MCF 10A (cell line): ENCODE data around the gene MRO. TPM values are rescaled to one million over a fixed set of nuclear protein-coding genes. Genes with fewer than 3 reads are reported as not detected.

Experiments
- BruUV-seq: library from RNA; stranded (reverse); fragments of 400-500 nt; replicated peaks from 2 replicates; lab custom pipeline; 2021; lab: Mats Ljungman, UMichigan
- CTCF ChIA-PET: fragments of 300-600 bp; sonication (Branson Sonifier 250); formaldehyde crosslinking; extraction: SDS; loops from one replicate; lab custom pipeline; 2021; ENCODE audit warnings: antibody characterized with exemption, inconsistent platforms; lab: Yijun Ruan, JAX
- POLR2A ChIA-PET: fragments of 300-600, 350-650 bp; sonication (Branson Sonifier 250); formaldehyde crosslinking; extraction: SDS; loops from one replicate; lab custom pipeline; 2020; ENCODE audit warnings: antibody characterized with exemption, inconsistent platforms; lab: Yijun Ruan, JAX
- DNase-seq: peaks from one replicate; pipeline ENCODE4 v3.0.0-alpha.2; 2018; ENCODE audit not compliant: unreplicated experiment
- H3K27ac Mint-ChIP-seq: one replicate; pipeline ENCODE4 v1.8.0; 2022; ENCODE audit warnings: mild to moderate bottlenecking, low read depth, mixed read lengths; ENCODE audit not compliant: unreplicated experiment
- H3K27me3 Mint-ChIP-seq: one replicate; pipeline ENCODE4 v1.8.0; 2022; ENCODE audit warnings: mixed read lengths; ENCODE audit not compliant: insufficient read depth, unreplicated experiment
- H3K36me3 Mint-ChIP-seq: one replicate; pipeline ENCODE4 v1.8.0; 2022; ENCODE audit warnings: mild to moderate bottlenecking, moderate library complexity, mixed read lengths; ENCODE audit not compliant: insufficient read depth, unreplicated experiment
- H3K4me1 Mint-ChIP-seq: one replicate; pipeline ENCODE4 v1.8.0; 2022; ENCODE audit warnings: mixed read lengths; ENCODE audit not compliant: insufficient read depth, unreplicated experiment
- H3K4me3 Mint-ChIP-seq: one replicate; pipeline ENCODE4 v1.8.0; 2022; ENCODE audit warnings: mild to moderate bottlenecking, moderate library complexity, mixed read lengths; ENCODE audit not compliant: unreplicated experiment
- H3K9me3 Mint-ChIP-seq: one replicate; pipeline ENCODE4 v1.8.0; 2022; ENCODE audit warnings: mixed read lengths; ENCODE audit not compliant: unreplicated experiment
- CTCF ChIP-seq: fragments of 200-600 bp; IDR thresholded peaks from one replicate; pipeline ENCODE4 v1.8.0; 2022; ENCODE audit warnings: antibody characterized with exemption, mild to moderate bottlenecking; ENCODE audit not compliant: unreplicated experiment
- intact Hi-C: fragments of 100-400 bp; cut with micrococcal nuclease; formaldehyde crosslinking; loops from 2 replicates; pipeline ENCODE4 v1.14.1; 2022
- total RNA-seq: library from RNA; stranded (reverse); gene quantifications from 2 replicates; pipeline ENCODE4 v1.2.3, GENCODE V29; 2022

MRO gene
- total RNA-seq, 1 experiment from 2014 or later: not detected

GRCh38 chr18:50863840-50864375 is 44.1 kb upstream of the MRO start:
- no peak for TF ChIP-seq CTCF
- Mint-ChIP-seq H3K9me3 (no peaks in the 10 kb centered on the region), H3K27ac (no peak overlapping the region), H3K4me3 (no peak overlapping the region), H3K4me1 (no peaks in the 10 kb centered on the region), H3K27me3 (no peaks in the 10 kb centered on the region), H3K36me3 (no peaks in the 10 kb centered on the region)
- no peak for DNase-seq
- ChIA-PET CTCF (interaction anchor here (1.2 kb wide), 1 partner anchor 43 kb away, joined by 6 read pairs; the partner anchor contains the start of gene MRO), POLR2A (interaction anchor here (0.6 to 0.8 kb wide), 3 partner anchors 14 to 120 kb away, joined by 3 to 4 read pairs (median 4); no protein-coding TSS in a partner anchor)
- BruUV-seq: no TSS peak
- intact Hi-C loops: no loop called here

GRCh38 chr18:50862401-50862800 is 42.6 kb upstream of the MRO start:
- Mint-ChIP-seq H3K4me1 (peaks cover 5% of the 10 kb centered on the region), H3K36me3 (no peaks in the 10 kb centered on the region), H3K9me3 (no peaks in the 10 kb centered on the region), H3K27me3 (no peaks in the 10 kb centered on the region), H3K4me3 (no peak overlapping the region), H3K27ac (no peak overlapping the region)
- TF ChIP-seq CTCF: no peak
- no TSS peak for BruUV-seq
- ChIA-PET POLR2A (no interaction called here), CTCF (interaction anchor here (0.6 kb wide), 1 partner anchor 353 kb away, joined by 3 read pairs; no protein-coding TSS in a partner anchor)
- DNase-seq: no peak
- intact Hi-C loops: no loop called here

GRCh38 chr18:50861617-50862016 is 41.8 kb upstream of the MRO start:
- POLR2A ChIA-PET: no interaction called here
- Mint-ChIP-seq H3K4me1 (peaks cover 7% of the 10 kb centered on the region), H3K4me3 (no peak overlapping the region), H3K27me3 (no peaks in the 10 kb centered on the region), H3K36me3 (no peaks in the 10 kb centered on the region), H3K9me3 (no peaks in the 10 kb centered on the region), H3K27ac (no peak overlapping the region)
- no peak for DNase-seq
- TF ChIP-seq CTCF: no peak
- CTCF ChIA-PET: interaction anchor here (0.6 to 1.6 kb wide), 2 partner anchors 41 to 353 kb away, joined by 3 to 4 read pairs; no protein-coding TSS in a partner anchor
- no TSS peak for BruUV-seq
- intact Hi-C loops: no loop called here

DNA sequence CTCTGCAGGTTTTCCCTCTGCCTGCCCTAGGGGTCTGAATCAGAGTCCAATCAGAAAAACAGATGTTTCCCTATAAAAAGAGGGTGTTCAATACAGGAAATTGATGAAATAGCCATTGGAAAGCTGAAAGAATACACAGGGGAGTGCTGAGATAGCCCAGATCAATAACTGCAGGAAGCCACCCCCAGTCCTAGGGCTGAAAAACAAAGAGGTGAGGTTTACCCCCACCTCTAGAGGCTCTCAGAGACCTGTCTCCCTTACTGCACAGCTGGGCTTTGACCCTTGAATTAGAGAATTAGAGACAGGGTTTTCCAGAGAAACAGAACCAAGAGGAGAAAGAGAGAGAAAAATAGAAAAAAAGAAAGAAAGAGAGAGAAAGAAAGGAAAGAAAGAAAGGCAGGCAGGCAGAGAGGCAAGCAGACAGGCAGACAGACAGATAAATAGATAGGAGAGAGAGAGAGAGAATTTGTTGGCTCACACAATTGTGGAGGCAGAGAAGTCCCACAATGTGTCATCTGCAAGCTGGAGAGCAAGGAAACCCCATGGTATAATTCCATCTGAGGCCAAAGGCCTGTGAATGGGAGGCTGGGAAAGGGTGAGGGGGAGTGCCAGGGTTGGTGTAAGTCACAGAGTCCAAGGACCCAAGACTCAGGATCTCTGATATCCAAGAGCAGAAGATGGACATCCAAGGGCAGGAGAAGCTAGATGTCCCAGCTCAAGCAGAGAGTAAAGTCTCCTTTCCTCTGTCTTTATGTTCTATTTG is 40.2 kb upstream of the MRO start:
- intact Hi-C loops: no loop called here
- ChIA-PET POLR2A (interaction anchor here (1.2 kb wide), 1 partner anchor 10 kb away, joined by 4 read pairs; no protein-coding TSS in a partner anchor), CTCF (interaction anchor here (0.5 to 1.6 kb wide), 4 partner anchors 9 to 274 kb away, joined by 3 to 4 read pairs (median 3); no protein-coding TSS in a partner anchor)
- H3K9me3 Mint-ChIP-seq: no peaks in the 10 kb centered on the region
- BruUV-seq: no TSS peak
- peaks cover 7% of the 10 kb centered on the region for H3K4me1 Mint-ChIP-seq
- no peaks in the 10 kb centered on the region for H3K36me3 Mint-ChIP-seq
- H3K27me3 Mint-ChIP-seq: no peaks in the 10 kb centered on the region
- TF ChIP-seq CTCF: no peak
- DNase-seq: no peak
- H3K27ac Mint-ChIP-seq: no peak overlapping the region
- H3K4me3 Mint-ChIP-seq: no peak overlapping the region
